ENCODE data around the gene PIK3CB. TPM values are rescaled to one million over a fixed set of nuclear protein-coding genes. Genes with fewer than 3 reads are reported as not detected.

PIK3CB gene
- 10 to 100 TPM; 30.4 to 34.2 TPM for total RNA-seq
- polyA plus RNA-seq: 10 to 100 TPM in 2 of 3 donors, 1 to 10 TPM in 1; 8.9 to 13.4 (median 10.1) TPM
- 11.8 to 24.8 (median 17.7) reads per million in 6 experiments for total RNA-seq

- Mint-ChIP-seq H3K27me3 (no peaks in the 10 kb centered on the region), H3K27ac (peak within 1 kb of the TSS; percentile 91 to 99 (median 98)), H3K9me3 (peaks cover 0 to 9% (median 2%) of the 10 kb centered on the region in 9 donors), H3K4me3 (peak within 1 kb of the TSS; percentile 89 to 99 (median 94)), H3K4me1 (peaks cover 13 to 33% (median 27%) of the 10 kb centered on the region in 4 donors), H3K36me3 (peaks cover 0 to 11% (median 5%) of the 10 kb centered on the region in 3 donors)
- POLR2A ChIA-PET: interaction anchor here (0.8 to 3.2 kb wide), 6 partner anchors 54 to 242 kb away, joined by 3 to 22 read pairs (median 4); partner anchors contain the start of gene CEP70
- ATAC-seq (peak; percentile 90), DNase-seq (peak; percentile 74 to 91 (median 84))
Measured at GRCh38 chr3:138834596-138835396, at the start of gene PIK3CB. PIK3CB (minus strand) TSS chr3:138834928; CDS start chr3:138759343, 75,585 bp downstream.

DNA sequence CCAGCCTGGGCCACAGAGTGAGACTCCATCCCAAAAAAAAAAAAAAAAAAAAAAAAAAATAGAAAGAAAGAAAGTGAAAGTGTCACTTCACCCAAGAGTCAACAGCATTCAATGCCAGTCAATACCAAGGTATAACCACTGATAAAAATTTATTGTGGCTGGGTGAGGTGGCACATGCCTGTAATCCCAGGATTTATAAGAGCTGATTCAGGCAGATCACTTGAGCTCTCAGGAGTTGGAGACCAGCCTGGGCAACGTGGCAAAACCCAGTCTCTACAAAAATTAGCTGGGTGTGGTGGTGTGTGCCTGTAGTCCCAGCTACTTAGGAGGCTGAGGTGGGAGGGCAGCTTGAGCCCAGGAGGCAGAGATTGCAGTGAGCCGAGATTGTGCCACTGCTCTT is 46.5 kb upstream of the PIK3CB start:
- DNase-seq (no peak), ATAC-seq (no peak)
- no peak overlapping the region for H3K27ac Mint-ChIP-seq
- H3K9me3 Mint-ChIP-seq: peaks cover 0 to 8% (median 2%) of the 10 kb centered on the region in 9 donors
- POLR2A ChIA-PET: no interaction called here
- H3K36me3 Mint-ChIP-seq: peaks cover 0 to 2% (median 0%) of the 10 kb centered on the region in 3 donors
- H3K4me3 Mint-ChIP-seq: no peak overlapping the region
- H3K4me1 Mint-ChIP-seq: no peaks in the 10 kb centered on the region
- no peaks in the 10 kb centered on the region for H3K27me3 Mint-ChIP-seq

- H3K27ac Mint-ChIP-seq: no peak overlapping the region
- ATAC-seq (no peak), DNase-seq (no peak)
- POLR2A ChIA-PET: no interaction called here
- H3K4me1 Mint-ChIP-seq: peaks cover 0 to 6% (median 0%) of the 10 kb centered on the region in 4 donors
- peaks cover 0 to 9% (median 0%) of the 10 kb centered on the region in 3 donors for H3K36me3 Mint-ChIP-seq
- H3K9me3 Mint-ChIP-seq: peaks cover 0 to 18% (median 9%) of the 10 kb centered on the region in 9 donors
- no peaks in the 10 kb centered on the region for H3K27me3 Mint-ChIP-seq
- no peak overlapping the region for H3K4me3 Mint-ChIP-seq
Measured at GRCh38 chr3:138879541-138880380, 45.0 kb upstream of the PIK3CB start.

DNA sequence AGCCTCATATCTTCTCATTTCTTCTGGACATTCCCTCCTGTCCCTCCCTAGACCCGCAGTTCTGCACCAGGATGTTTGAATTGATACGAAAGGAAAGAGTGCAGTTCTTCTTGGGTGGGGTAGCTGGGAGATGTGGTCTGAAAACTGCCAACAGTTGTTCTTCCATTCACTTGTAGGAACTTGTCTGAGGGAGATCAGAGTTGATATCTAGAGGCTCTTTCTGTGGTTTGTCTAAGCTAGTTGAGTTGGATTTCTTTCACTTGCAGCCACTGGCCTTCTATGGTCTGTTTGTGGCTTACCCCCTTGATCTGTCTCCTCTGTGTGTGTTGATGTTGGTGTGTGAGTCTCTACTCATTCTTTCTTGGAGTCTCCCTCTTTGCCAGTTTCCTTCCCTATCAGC is 42.5 kb upstream of the PIK3CB start:
- POLR2A ChIA-PET: interaction anchor here (0.7 kb wide), 1 partner anchor 24 kb away, joined by 5 read pairs; no protein-coding TSS in a partner anchor
- Mint-ChIP-seq H3K27ac (no peak overlapping the region), H3K36me3 (peaks cover 0 to 9% (median 3%) of the 10 kb centered on the region in 3 donors), H3K4me1 (peaks cover 0 to 6% (median 0%) of the 10 kb centered on the region in 4 donors), H3K27me3 (no peaks in the 10 kb centered on the region), H3K4me3 (no peak overlapping the region), H3K9me3 (peaks cover 0 to 18% (median 9%) of the 10 kb centered on the region in 9 donors)
- DNase-seq: no peak
- ATAC-seq: no peak

DNA sequence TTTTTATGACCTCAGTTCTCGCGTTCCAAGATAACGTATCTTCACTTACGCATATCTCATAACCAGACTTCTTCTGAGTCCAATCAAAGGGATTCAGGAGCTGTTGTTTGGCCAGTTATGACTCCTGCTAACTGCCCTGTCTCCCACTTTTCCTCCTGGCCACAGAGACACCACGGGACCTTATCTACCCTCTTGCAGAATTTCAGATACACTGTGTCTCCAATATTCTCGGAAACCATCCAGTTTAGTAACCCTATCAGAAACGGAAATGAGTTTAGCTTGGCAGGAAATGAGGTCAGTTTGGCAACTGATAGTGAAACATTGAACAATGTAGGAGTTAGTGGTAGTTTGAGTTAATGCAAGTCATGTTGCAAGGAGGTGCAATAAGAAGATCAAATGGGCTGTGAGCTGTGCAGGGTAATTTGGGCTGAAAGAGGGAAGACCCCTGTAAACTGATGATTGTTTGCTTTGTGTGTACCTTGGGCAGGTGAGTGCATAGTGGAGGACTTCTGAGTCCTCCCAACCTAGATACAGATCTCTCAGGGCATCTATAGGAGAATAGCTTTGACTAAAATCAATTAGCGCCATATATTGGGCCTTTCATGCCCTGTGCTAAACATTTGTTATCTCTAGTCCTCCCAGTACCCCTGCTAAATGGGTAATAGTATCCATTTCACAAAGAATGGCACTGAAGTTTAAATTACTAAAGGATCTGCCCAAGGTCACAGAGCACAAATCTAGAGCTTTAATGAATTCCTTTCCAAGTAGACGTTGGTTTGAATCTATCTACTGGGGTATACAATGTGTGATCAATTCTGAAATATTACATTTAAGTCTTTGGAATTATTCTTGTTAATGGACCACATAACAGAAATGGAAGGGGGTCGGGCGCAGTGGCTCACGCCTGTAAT is 41.3 kb upstream of the PIK3CB start:
- no peaks in the 10 kb centered on the region for H3K27me3 Mint-ChIP-seq
- peaks cover 0 to 6% (median 0%) of the 10 kb centered on the region in 4 donors for H3K4me1 Mint-ChIP-seq
- DNase-seq: no peak
- POLR2A ChIA-PET: no interaction called here
- no peak overlapping the region for H3K4me3 Mint-ChIP-seq
- no peak overlapping the region for H3K27ac Mint-ChIP-seq
- peaks cover 0 to 9% (median 3%) of the 10 kb centered on the region in 3 donors for H3K36me3 Mint-ChIP-seq
- H3K9me3 Mint-ChIP-seq: peaks cover 0 to 18% (median 9%) of the 10 kb centered on the region in 9 donors
- no peak for ATAC-seq

- Mint-ChIP-seq H3K4me1 (peaks cover 0 to 6% (median 0%) of the 10 kb centered on the region in 4 donors), H3K27me3 (no peaks in the 10 kb centered on the region), H3K4me3 (no peak overlapping the region), H3K36me3 (peaks cover 0 to 9% (median 3%) of the 10 kb centered on the region in 3 donors), H3K9me3 (peaks cover 0 to 18% (median 9%) of the 10 kb centered on the region in 9 donors), H3K27ac (no peak overlapping the region)
- no peak for ATAC-seq
- POLR2A ChIA-PET: no interaction called here
- no peak for DNase-seq
Measured at GRCh38 chr3:138875096-138875753, 40.5 kb upstream of the PIK3CB start.

DNA sequence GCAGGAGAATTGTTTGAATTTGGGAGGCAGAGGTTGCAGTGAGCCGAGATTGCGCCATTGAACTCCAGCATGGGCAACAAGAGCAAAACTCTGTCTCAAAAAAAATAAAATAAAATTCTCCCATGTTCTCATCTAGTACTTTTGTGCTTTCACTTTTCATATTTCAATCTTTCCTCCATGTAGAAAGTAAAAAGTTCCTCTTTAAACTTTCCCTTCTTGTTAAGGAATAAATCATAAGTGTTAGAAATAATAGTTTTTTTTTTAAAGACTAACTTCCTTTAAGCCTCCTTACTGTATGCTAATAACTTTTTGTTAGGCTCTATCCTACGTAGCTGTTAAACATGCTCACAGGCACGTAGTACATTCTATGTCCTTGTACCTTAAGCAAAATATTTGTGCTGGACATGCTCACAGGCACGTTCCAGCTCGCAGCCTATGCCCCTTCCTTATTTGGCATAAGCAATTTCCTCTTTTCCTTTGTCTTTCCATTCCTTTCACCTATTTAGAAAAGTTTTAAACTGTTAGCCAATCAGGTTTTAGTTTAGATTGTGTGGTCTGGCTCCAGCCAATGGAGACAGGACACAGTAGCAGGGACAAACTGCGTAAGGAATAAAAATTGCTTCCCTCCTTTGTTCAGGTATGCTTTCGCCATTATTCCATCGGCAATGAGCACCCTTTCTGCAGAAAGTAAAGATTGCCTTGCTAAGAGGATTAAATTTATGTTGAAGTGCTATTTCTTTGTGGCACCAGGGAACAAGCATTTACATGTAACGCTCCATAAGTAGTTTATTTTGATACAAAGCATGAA is 38.9 kb upstream of the PIK3CB start:
- POLR2A ChIA-PET: no interaction called here
- no peaks in the 10 kb centered on the region for H3K27me3 Mint-ChIP-seq
- no peak overlapping the region for H3K4me3 Mint-ChIP-seq
- peaks cover 0 to 6% (median 0%) of the 10 kb centered on the region in 4 donors for H3K4me1 Mint-ChIP-seq
- ATAC-seq: no peak
- no peak for DNase-seq
- peaks cover 0 to 9% (median 3%) of the 10 kb centered on the region in 3 donors for H3K36me3 Mint-ChIP-seq
- H3K9me3 Mint-ChIP-seq: peaks cover 0 to 18% (median 9%) of the 10 kb centered on the region in 9 donors
- H3K27ac Mint-ChIP-seq: no peak overlapping the region

- peaks cover 0 to 9% (median 3%) of the 10 kb centered on the region in 3 donors for H3K36me3 Mint-ChIP-seq
- DNase-seq: no peak
- no peak for ATAC-seq
- H3K27me3 Mint-ChIP-seq: no peaks in the 10 kb centered on the region
- no peak overlapping the region for H3K4me3 Mint-ChIP-seq
- POLR2A ChIA-PET: no interaction called here
- H3K9me3 Mint-ChIP-seq: peaks cover 0 to 18% (median 9%) of the 10 kb centered on the region in 9 donors
- H3K4me1 Mint-ChIP-seq: peaks cover 0 to 6% (median 0%) of the 10 kb centered on the region in 4 donors
- H3K27ac Mint-ChIP-seq: no peak overlapping the region
Measured at GRCh38 chr3:138872632-138873031, 37.9 kb upstream of the PIK3CB start.

DNA sequence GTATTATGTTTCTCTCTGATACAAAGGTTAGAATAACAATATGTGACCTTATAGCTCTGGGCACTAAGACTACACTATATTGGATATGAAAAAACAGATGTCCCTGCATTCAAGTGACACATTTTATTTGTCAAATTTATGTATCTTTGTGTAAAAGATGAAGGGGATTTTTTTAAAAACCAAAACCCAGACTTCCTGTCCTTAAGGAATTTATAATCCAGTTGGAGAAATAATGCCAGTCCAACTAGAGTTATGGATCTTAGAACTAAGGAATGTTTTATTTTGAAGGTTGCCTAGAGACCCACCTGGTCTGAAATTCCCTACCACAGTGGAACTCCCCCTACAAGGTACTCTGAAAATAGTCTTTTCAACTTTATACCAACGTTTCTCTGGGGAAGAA is 33.3 kb upstream of the PIK3CB start:
- Mint-ChIP-seq H3K4me1 (no peaks in the 10 kb centered on the region), H3K9me3 (no peaks in the 10 kb centered on the region), H3K27me3 (no peaks in the 10 kb centered on the region), H3K36me3 (no peaks in the 10 kb centered on the region), H3K27ac (no peak overlapping the region), H3K4me3 (no peak overlapping the region)
- DNase-seq (no peak), ATAC-seq (no peak)
- POLR2A ChIA-PET: no interaction called here

- ATAC-seq (no peak), DNase-seq (no peak)
- no peaks in the 10 kb centered on the region for H3K27me3 Mint-ChIP-seq
- POLR2A ChIA-PET: no interaction called here
- no peaks in the 10 kb centered on the region for H3K36me3 Mint-ChIP-seq
- H3K9me3 Mint-ChIP-seq: no peaks in the 10 kb centered on the region
- no peak overlapping the region for H3K4me3 Mint-ChIP-seq
- H3K27ac Mint-ChIP-seq: no peak overlapping the region
- H3K4me1 Mint-ChIP-seq: peaks cover 0 to 6% (median 0%) of the 10 kb centered on the region in 4 donors
Measured at GRCh38 chr3:138863776-138864113, 29.0 kb upstream of the PIK3CB start.

Data from naive thymus-derived CD8-positive, alpha-beta T cell (primary cell).